PC-3 (cell line): ENCODE results near the gene CARMIL1. TPM values are rescaled to one million over a fixed set of nuclear protein-coding genes. Genes with fewer than 3 reads are reported as not detected.
A peak's percentile ranks its signal among the peaks of the same experiment; 100 is the strongest.

Source experiments
- ATAC-seq: fragments of 200-7000 bp; cut with Tn5 transposase; 2 replicates; pipeline ENCODE4 v1.9.1; 2020; ENCODE audit warnings: mild to moderate bottlenecking, moderate library complexity
- BruUV-seq: library from RNA; stranded (reverse); fragments of 400-500 nt; replicated peaks from 2 replicates; lab custom pipeline; 2021; lab: Mats Ljungman, UMichigan
- CTCF ChIA-PET: fragments of 300-600 bp; sonication (Branson Sonifier 250); formaldehyde crosslinking; loops from one replicate; lab custom pipeline; 2022; ENCODE audit warnings: antibody characterized with exemption; lab: Charles Lee
- POLR2A ChIA-PET: fragments of 300-600 bp; sonication (Branson Sonifier 250); formaldehyde crosslinking; loops from one replicate; lab custom pipeline; 2022; ENCODE audit warnings: antibody characterized with exemption; ENCODE audit not compliant: unreplicated experiment; lab: Charles Lee
- DNase-seq: peaks from one replicate; pipeline ENCODE4 v3.0.0-alpha.2; 2015
- H2AFZ ChIP-seq: fragments of 300-600 bp; sonication (generic); 2 replicates; pipeline ENCODE4 v1.6.0; 2016; ENCODE audit warnings: antibody characterized with exemption, low read length
- H3F3A ChIP-seq: fragments of 300-600 bp; sonication (generic); one replicate; pipeline ENCODE4 v1.6.0; 2017; ENCODE audit warnings: antibody characterized with exemption, low read length, control low read depth, mild to moderate bottlenecking; ENCODE audit not compliant: unreplicated experiment
- H3K27ac ChIP-seq: fragments of 300-600 bp; sonication (generic); 2 replicates; pipeline ENCODE4 v1.5.1; 2016; ENCODE audit warnings: mild to moderate bottlenecking, low read length
- H3K27me3 ChIP-seq: fragments of 300-600 bp; sonication (generic); 2 replicates; pipeline ENCODE4 v1.6.1; 2016; ENCODE audit warnings: low read length, mixed read lengths
- H3K36me3 ChIP-seq: fragments of 300-600 bp; sonication (generic); 2 replicates; pipeline ENCODE4 v1.6.1; 2016; ENCODE audit warnings: low read depth, mixed run types, low read length, mixed read lengths
- H3K4me1 ChIP-seq: fragments of 300-600 bp; sonication (generic); 2 replicates; pipeline ENCODE4 v1.5.1; 2016; ENCODE audit warnings: low read length; ENCODE audit not compliant: insufficient read depth
- H3K4me2 ChIP-seq: fragments of 300-600 bp; sonication (generic); 2 replicates; pipeline ENCODE4 v1.6.0; 2016; ENCODE audit warnings: low read length
- H3K4me3 ChIP-seq: fragments of 300-600 bp; sonication (generic); 2 replicates; pipeline ENCODE4 v1.5.1; 2016; ENCODE audit warnings: mild to moderate bottlenecking, low read length, mixed read lengths
- H3K79me2 ChIP-seq: fragments of 300-600 bp; sonication (generic); 2 replicates; pipeline ENCODE4 v1.6.1; 2017; ENCODE audit warnings: low read length, mixed read lengths
- H3K9ac ChIP-seq: fragments of 300-600 bp; sonication (generic); 2 replicates; pipeline ENCODE4 v1.6.0; 2016; ENCODE audit warnings: mild to moderate bottlenecking, low read length
- H3K9me2 ChIP-seq: fragments of 300-600 bp; sonication (generic); replicated peaks from 2 replicates; pipeline ENCODE4 v1.6.1; 2016; ENCODE audit warnings: mixed run types, low read length, mixed read lengths
- H3K9me3 ChIP-seq: fragments of 300-600 bp; sonication (generic); 2 replicates; pipeline ENCODE4 v1.6.1; 2016; ENCODE audit warnings: low read length, mixed read lengths
- H4K20me1 ChIP-seq: fragments of 300-600 bp; sonication (generic); 2 replicates; pipeline ENCODE4 v1.6.1; 2016; ENCODE audit warnings: low read length, mixed read lengths
- EZH2 ChIP-seq: fragments of 300-600 bp; sonication (generic); IDR thresholded peaks from one replicate; pipeline ENCODE4 v1.6.1; 2017; ENCODE audit warnings: antibody characterized with exemption, mild to moderate bottlenecking, low read length; ENCODE audit not compliant: unreplicated experiment
- EZH2phosphoT487 ChIP-seq: fragments of 300-600 bp; sonication (generic); IDR thresholded peaks from 2 replicates; pipeline ENCODE4 v1.6.1; 2018; ENCODE audit warnings: mild to moderate bottlenecking, antibody characterized with exemption, low read length, borderline replicate concordance
- intact Hi-C: fragments of 100-400 bp; cut with micrococcal nuclease; formaldehyde crosslinking; loops from 2 replicates; pipeline ENCODE4 v1.9.0; 2023
- total RNA-seq: library from RNA; depleted of rRNA; stranded (reverse); fragments of >200 nt; gene quantifications from 2 replicates; pipeline ENCODE4 v1.2.3, GENCODE V29; 2014
- TF ChIP-seq, protein P1 (sequence below): fragments of 300-600 bp; sonication (generic); conservative IDR thresholded peaks from 2 replicates; pipeline ENCODE4 v1.5.1; 2017; ENCODE audit warnings: antibody characterized with exemption, low read depth, mild to moderate bottlenecking, low read length

The CARMIL1 gene
- total RNA-seq, 1 experiment from 2014 or later = 22.0 TPM

GRCh38 chr6:25277857-25278256 is 1.3 kb upstream of the CARMIL1 start:
- Histone ChIP-seq H3K79me2 (peaks cover 31% of the 10 kb centered on the region), H3K9me3 (no peaks in the 10 kb centered on the region), H4K20me1 (no peaks in the 10 kb centered on the region), H3K4me1 (peaks cover 25% of the 10 kb centered on the region), H3K4me3 (peak overlapping the region; percentile 84), H3K27ac (no peak overlapping the region), H3K9ac (no peak overlapping the region; the same call in 1 of the 2 replicates), H3K27me3 (no peaks in the 10 kb centered on the region), H3K36me3 (no peaks in the 10 kb centered on the region), H3K4me2 (peak overlapping the region; percentile 87), H3F3A (no peaks in the 10 kb centered on the region), H2AFZ (peak overlapping the region; percentile 80; the same call in 1 of the 2 replicates), H3K9me2 (no peaks in the 10 kb centered on the region)
- TF ChIP-seq EZH2phosphoT487 (no peak), EZH2 (no peak)
- TF ChIP-seq, protein P1, sequence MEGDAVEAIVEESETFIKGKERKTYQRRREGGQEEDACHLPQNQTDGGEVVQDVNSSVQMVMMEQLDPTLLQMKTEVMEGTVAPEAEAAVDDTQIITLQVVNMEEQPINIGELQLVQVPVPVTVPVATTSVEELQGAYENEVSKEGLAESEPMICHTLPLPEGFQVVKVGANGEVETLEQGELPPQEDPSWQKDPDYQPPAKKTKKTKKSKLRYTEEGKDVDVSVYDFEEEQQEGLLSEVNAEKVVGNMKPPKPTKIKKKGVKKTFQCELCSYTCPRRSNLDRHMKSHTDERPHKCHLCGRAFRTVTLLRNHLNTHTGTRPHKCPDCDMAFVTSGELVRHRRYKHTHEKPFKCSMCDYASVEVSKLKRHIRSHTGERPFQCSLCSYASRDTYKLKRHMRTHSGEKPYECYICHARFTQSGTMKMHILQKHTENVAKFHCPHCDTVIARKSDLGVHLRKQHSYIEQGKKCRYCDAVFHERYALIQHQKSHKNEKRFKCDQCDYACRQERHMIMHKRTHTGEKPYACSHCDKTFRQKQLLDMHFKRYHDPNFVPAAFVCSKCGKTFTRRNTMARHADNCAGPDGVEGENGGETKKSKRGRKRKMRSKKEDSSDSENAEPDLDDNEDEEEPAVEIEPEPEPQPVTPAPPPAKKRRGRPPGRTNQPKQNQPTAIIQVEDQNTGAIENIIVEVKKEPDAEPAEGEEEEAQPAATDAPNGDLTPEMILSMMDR = no peak
- CTCF ChIA-PET = interaction anchor here (0.7 to 3.0 kb wide), 4 partner anchors 12 to 371 kb away, joined by 4 to 35 read pairs (median 8); no protein-coding TSS in a partner anchor
- ATAC-seq (0 out of 2 replicates have a peak, but pooled peaks have one; percentile 6), DNase-seq (peak; percentile 46)
- no TSS peak for BruUV-seq
- POLR2A ChIA-PET = interaction anchor here (0.5 kb wide), 1 partner anchor 45 kb away, joined by 3 read pairs; no protein-coding TSS in a partner anchor
- intact Hi-C loops = loop anchor here (1.0 to 10.0 kb wide), 4 partner anchors 55 to 278 kb away; no protein-coding TSS in a partner anchor

DNA sequence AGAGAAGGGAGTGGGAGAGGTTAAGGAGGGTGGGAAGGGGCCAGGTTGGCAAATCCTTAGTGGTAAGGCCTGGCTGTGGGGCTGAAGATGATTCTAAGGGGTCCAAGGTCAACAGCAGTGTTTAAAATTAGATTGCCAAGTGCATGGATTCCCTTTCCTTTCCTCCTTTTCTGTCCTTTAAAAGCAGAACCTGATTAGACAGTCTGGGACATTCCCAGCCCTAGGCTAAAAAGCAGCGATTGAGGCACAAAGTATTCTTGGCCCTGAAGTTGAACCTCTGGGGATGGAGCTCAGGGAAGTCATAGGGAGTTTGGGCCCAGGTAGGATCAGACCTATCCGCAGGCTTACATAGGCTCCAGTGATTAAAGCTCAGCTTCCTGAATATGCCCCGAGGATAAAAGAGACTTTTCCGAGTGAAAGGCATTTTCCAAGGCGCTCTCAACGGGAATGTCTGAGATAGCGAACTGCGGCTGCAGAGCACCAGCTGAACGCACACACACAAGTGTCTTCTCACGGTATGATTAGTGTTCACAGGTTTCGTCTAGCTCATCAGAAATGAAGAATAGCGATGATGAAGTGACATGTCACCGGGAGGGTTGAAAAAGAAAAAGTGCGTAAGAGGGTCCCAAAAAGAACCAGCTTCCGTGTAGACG is 787 bp upstream of the CARMIL1 start:
- BruUV-seq = TSS peak; percentile 59
- peak overlapping the region; percentile 84 for H3K4me3 ChIP-seq
- peak overlapping the region; percentile 87 for H3K4me2 ChIP-seq
- H3K27ac ChIP-seq = peak overlapping the region; percentile 67
- H3K9me2 ChIP-seq = no peaks in the 10 kb centered on the region
- no peaks in the 10 kb centered on the region for H3K9me3 ChIP-seq
- H3K36me3 ChIP-seq = no peaks in the 10 kb centered on the region
- H3F3A ChIP-seq = no peaks in the 10 kb centered on the region
- H3K79me2 ChIP-seq = peaks cover 36% of the 10 kb centered on the region
- no peaks in the 10 kb centered on the region for H4K20me1 ChIP-seq
- peak overlapping the region; percentile 81 for H3K9ac ChIP-seq
- no peak for TF ChIP-seq EZH2
- no peak for TF ChIP-seq EZH2phosphoT487
- TF ChIP-seq, protein P1 = no peak
- no peaks in the 10 kb centered on the region for H3K27me3 ChIP-seq
- peak overlapping the region; percentile 80 for H2AFZ ChIP-seq
- intact Hi-C loops = loop anchor here (1.0 to 10.0 kb wide), 4 partner anchors 55 to 278 kb away; no protein-coding TSS in a partner anchor
- CTCF ChIA-PET = interaction anchor here (0.7 to 3.0 kb wide), 6 partner anchors 13 to 277 kb away, joined by 3 to 35 read pairs (median 6); no protein-coding TSS in a partner anchor
- DNase-seq (no peak), ATAC-seq (peak; percentile 19)
- POLR2A ChIA-PET = interaction anchor here (0.5 to 0.6 kb wide), 3 partner anchors 45 to 175 kb away, joined by 3 read pairs; no protein-coding TSS in a partner anchor
- peaks cover 27% of the 10 kb centered on the region for H3K4me1 ChIP-seq
